Chondrocyte (in vitro differentiated cells): ENCODE data around the gene CCDC3. TPM values are rescaled to one million over a fixed set of nuclear protein-coding genes. Genes with fewer than 3 reads are reported as not detected.

ENCODE experiments used
- DNase-seq: peaks from one replicate; pipeline ENCODE4 v3.0.0; 2021; ENCODE audit warnings: mixed read lengths, low spot score
- H3K27ac Mint-ChIP-seq: one replicate; pipeline ENCODE4 v1.8.0; 2021; ENCODE audit warnings: mild to moderate bottlenecking, moderate library complexity, mixed read lengths; ENCODE audit not compliant: unreplicated experiment
- H3K27me3 Mint-ChIP-seq: 2 replicates; pipeline ENCODE4 v1.8.0; 2021; ENCODE audit warnings: low read depth, mixed read lengths
- H3K36me3 Mint-ChIP-seq: 2 replicates; pipeline ENCODE4 v1.8.0; 2021; ENCODE audit warnings: low read depth, mixed read lengths
- H3K4me1 Mint-ChIP-seq: 2 replicates; pipeline ENCODE4 v1.8.0; 2021; ENCODE audit warnings: low read depth, mild to moderate bottlenecking, mixed read lengths
- H3K4me3 Mint-ChIP-seq: one replicate; pipeline ENCODE4 v1.8.0; 2021; ENCODE audit warnings: mild to moderate bottlenecking, moderate library complexity, mixed read lengths; ENCODE audit not compliant: unreplicated experiment
- H3K9me3 Mint-ChIP-seq: 2 replicates; pipeline ENCODE4 v1.8.0; 2021; ENCODE audit warnings: low read depth, mixed read lengths
- total RNA-seq: library from RNA; stranded (reverse); gene quantifications from 3 replicates; pipeline ENCODE4 v1.2.1, GENCODE V29; 2021
- TF ChIP-seq, protein P1 (sequence below): fragments of 200-600 bp; sonication (generic); IDR thresholded peaks from 2 replicates; pipeline ENCODE4 v1.5.0; 2021; ENCODE audit warnings: antibody characterized with exemption, mild to moderate bottlenecking, moderate library complexity

Gene CCDC3
- total RNA-seq, 1 donor from 2014 or later, result 145 TPM

DNA sequence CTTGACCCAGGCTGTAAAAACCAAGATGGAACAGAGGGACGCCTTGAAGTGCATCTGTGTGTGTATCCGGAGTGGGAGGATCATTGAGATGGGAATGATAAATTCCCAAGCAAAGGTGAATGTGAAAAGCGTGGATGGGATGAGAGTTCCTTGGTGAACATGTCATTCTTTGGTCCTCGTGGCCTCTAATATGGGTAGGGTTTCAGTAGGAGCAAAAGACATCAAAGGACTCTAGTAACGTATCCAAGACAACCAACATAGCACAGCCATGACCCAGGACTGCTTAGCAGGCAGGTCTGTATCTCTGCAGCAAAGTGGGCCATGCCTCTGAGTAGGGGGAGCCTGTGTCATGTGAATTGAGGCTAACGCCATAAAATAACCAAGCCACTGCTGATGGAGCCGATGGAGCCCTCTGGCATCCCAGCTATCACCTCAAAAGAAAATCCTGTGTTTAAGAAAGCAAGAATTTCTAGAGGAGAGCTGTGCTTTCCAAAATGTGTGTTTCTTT lies 98.6 kb downstream of the CCDC3 start:
- TF ChIP-seq, protein P1, sequence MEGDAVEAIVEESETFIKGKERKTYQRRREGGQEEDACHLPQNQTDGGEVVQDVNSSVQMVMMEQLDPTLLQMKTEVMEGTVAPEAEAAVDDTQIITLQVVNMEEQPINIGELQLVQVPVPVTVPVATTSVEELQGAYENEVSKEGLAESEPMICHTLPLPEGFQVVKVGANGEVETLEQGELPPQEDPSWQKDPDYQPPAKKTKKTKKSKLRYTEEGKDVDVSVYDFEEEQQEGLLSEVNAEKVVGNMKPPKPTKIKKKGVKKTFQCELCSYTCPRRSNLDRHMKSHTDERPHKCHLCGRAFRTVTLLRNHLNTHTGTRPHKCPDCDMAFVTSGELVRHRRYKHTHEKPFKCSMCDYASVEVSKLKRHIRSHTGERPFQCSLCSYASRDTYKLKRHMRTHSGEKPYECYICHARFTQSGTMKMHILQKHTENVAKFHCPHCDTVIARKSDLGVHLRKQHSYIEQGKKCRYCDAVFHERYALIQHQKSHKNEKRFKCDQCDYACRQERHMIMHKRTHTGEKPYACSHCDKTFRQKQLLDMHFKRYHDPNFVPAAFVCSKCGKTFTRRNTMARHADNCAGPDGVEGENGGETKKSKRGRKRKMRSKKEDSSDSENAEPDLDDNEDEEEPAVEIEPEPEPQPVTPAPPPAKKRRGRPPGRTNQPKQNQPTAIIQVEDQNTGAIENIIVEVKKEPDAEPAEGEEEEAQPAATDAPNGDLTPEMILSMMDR, result no peak
- peaks cover 45% of the 10 kb centered on the region for H3K4me1 Mint-ChIP-seq

DNA sequence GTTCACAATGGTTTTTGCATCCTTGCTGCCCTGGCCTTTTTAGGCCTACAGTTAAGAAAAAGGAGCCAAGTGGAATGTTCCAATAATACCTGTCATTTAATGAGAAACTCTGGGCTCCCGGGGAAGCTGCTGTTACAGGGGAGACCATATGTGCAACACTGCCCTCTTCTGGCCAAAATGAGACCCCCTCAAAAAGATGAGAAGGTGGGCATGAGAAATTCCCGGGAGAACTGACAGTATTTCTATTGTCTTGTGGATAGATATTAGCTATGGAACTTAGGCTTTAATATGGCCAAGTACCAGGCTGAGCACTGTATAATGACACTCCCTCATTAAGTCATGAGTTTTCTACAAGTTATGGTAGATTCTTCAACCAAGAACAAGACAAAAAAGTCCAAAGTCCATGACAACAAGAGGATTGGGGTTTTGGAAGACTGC lies 99.4 kb downstream of the CCDC3 start:
- DNase-seq, result no peak
- peaks cover 6% of the 10 kb centered on the region for H3K9me3 Mint-ChIP-seq
- TF ChIP-seq, protein P1, result peak; percentile 87

More for the DNA sequence above, 98.6 kb downstream of the CCDC3 start:
- Mint-ChIP-seq H3K4me3 (no peak overlapping the region), H3K36me3 (no peaks in the 10 kb centered on the region), H3K27me3 (no peaks in the 10 kb centered on the region), H3K9me3 (peaks cover 6% of the 10 kb centered on the region), H3K27ac (no peak overlapping the region)
- no peak for DNase-seq

DNA sequence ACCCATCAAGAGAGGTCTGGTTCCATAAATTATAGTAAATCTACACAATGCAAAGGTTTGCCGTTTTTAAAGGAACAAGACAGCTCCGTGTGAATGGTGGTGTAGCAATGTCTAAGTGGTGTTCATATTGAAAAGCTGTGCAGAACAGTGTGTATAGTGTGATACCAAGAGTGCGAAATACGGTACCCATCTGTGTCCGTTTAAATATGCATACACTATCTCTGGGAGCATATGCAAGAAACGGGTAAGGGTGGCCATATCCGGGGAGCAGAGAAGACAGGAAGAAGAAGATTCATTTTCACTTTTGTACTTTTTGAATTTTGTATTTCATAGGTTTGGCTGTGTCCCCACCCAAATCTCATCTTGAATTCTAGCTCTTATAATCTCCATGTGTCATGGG lies 102.0 kb downstream of the CCDC3 start:
- no peaks in the 10 kb centered on the region for H3K36me3 Mint-ChIP-seq
- H3K27me3 Mint-ChIP-seq, result no peaks in the 10 kb centered on the region
- no peak overlapping the region for H3K4me3 Mint-ChIP-seq
- DNase-seq, result no peak
- TF ChIP-seq, protein P1, result no peak
- peaks cover 25% of the 10 kb centered on the region for H3K4me1 Mint-ChIP-seq
- peaks cover 3% of the 10 kb centered on the region for H3K9me3 Mint-ChIP-seq
- no peak overlapping the region for H3K27ac Mint-ChIP-seq

More for the DNA sequence above, 99.4 kb downstream of the CCDC3 start:
- no peaks in the 10 kb centered on the region for H3K36me3 Mint-ChIP-seq
- peaks cover 40% of the 10 kb centered on the region for H3K4me1 Mint-ChIP-seq
- no peaks in the 10 kb centered on the region for H3K27me3 Mint-ChIP-seq
- H3K27ac Mint-ChIP-seq, result no peak overlapping the region
- no peak overlapping the region for H3K4me3 Mint-ChIP-seq

DNA sequence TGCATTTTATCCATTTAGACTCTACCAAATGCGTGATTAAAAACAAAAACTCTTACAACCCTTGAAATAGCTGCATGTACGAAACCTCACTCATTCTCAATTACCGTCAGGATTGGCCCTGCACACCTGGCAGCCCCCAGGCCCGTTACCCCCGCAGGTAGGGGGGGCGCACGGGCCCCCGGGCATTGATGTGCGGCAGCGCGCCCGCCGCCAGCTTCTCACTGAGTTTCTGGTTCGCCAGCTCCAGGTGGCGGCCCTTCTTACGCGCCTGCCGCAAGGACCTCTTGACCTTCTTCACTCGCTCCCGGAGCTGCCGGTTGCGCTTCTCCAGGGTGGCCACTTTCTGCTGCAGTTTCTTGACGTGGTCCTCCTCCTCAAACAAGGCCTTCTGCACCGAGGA lies 103.2 kb downstream of the CCDC3 start:
- Mint-ChIP-seq H3K9me3 (peaks cover 10% of the 10 kb centered on the region), H3K27ac (no peak overlapping the region), H3K36me3 (peaks cover 2% of the 10 kb centered on the region), H3K4me3 (no peak overlapping the region), H3K4me1 (peaks cover 16% of the 10 kb centered on the region), H3K27me3 (no peaks in the 10 kb centered on the region)
- TF ChIP-seq, protein P1, result no peak
- no peak for DNase-seq

DNA sequence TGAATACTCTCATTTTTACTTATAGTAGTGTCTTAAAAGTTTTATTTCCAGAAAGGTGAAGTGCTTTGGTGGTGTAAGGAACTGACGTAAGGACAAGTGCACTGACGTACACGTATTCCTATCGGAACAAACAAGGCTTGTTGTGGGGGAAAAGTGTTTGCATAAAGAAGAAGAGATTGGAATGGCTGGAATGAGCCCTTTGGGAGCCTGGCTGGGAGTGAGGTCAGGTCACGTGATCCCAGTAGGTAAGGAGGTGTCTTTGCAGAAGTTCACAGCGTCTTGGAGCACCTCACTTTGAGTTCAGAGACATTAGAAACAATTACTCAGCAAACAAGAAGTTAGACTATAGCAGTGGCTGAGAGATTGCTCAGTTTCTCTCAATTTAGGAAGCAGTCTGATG lies 104.2 kb downstream of the CCDC3 start:
- H3K4me3 Mint-ChIP-seq, result no peak overlapping the region
- H3K27me3 Mint-ChIP-seq, result no peaks in the 10 kb centered on the region
- H3K27ac Mint-ChIP-seq, result no peak overlapping the region
- H3K36me3 Mint-ChIP-seq, result peaks cover 4% of the 10 kb centered on the region
- no peak for DNase-seq
- H3K9me3 Mint-ChIP-seq, result peaks cover 20% of the 10 kb centered on the region
- H3K4me1 Mint-ChIP-seq, result peaks cover 6% of the 10 kb centered on the region
- TF ChIP-seq, protein P1, result no peak
